K562 (cell line): ENCODE measurements around the gene GYPC. TPM values are rescaled to one million over a fixed set of nuclear protein-coding genes. Genes with fewer than 3 reads are reported as not detected.

Experiments used
- ATF7 ChIP-seq: fragments of 450-650 bp; IDR thresholded peaks from 2 replicates; pipeline ENCODE4 v1.7.1; 2014; ENCODE audit warnings: mild to moderate bottlenecking, moderate library complexity
- DMBX1 ChIP-seq: fragments of 250-450 bp; sonication (Bioruptor Pico); IDR thresholded peaks from 2 replicates; pipeline ENCODE4 v1.8.0; 2022; ENCODE audit warnings: inconsistent platforms, mild to moderate bottlenecking, moderate library complexity, borderline replicate concordance
- GABPA ChIP-seq: fragments of 200-800 bp; sonication (Bioruptor generic); conservative IDR thresholded peaks from 2 replicates; pipeline ENCODE4 v1.6.1; 2016; ENCODE audit warnings: low read depth, missing genetic modification characterization, missing compliant biosample characterization
- KLF1 ChIP-seq: fragments of 450-650 bp; IDR thresholded peaks from 2 replicates; pipeline ENCODE4 v1.6.1; 2016; ENCODE audit warnings: missing genetic modification characterization, missing compliant biosample characterization
- LEF1 ChIP-seq: fragments of 450-650 bp; IDR thresholded peaks from 2 replicates; pipeline ENCODE4 v1.6.1; 2016; ENCODE audit warnings: mild to moderate bottlenecking
- MEIS2 ChIP-seq: fragments of 450-650 bp; IDR thresholded peaks from 2 replicates; pipeline ENCODE4 v1.6.1; 2014; ENCODE audit warnings: mild to moderate bottlenecking; ENCODE audit not compliant: partially characterized antibody
- MNT ChIP-seq, 2 experiments: fragments of 450-650 bp; conservative IDR thresholded peaks; 2 replicates each; pipeline ENCODE4 v1.6.1; 2017; ENCODE audit warnings: mild to moderate bottlenecking in 2 of 2, moderate library complexity in 2 of 2
- MYC ChIP-seq, 2 experiments: fragments of 250-450 bp in 1 of 2; sonication (Bioruptor Pico) in 1 of 2; IDR thresholded peaks; 2 replicates each; pipeline versions ENCODE4 v1.5.1 to v1.6.1; 2012 to 2021; ENCODE audit warnings: low read depth in 2 of 2, borderline replicate concordance in 1 of 2, improper control_type of control experiment in 1 of 2, low read length in 1 of 2, mild to moderate bottlenecking in 1 of 2, moderate library complexity in 1 of 2
- PHF21A ChIP-seq: fragments of 450-650 bp; IDR thresholded peaks from 2 replicates; pipeline ENCODE4 v1.6.1; 2017; ENCODE audit warnings: low read depth, borderline replicate concordance
- PREB ChIP-seq: sonication (generic); formaldehyde crosslinking; IDR thresholded peaks from 2 replicates; pipeline ENCODE4 v1.8.1; 2023; ENCODE audit warnings: mild to moderate bottlenecking, missing genetic modification reagents
- PTRF ChIP-seq: fragments of 450-650 bp; IDR thresholded peaks from 2 replicates; pipeline ENCODE4 v1.6.1; 2016; ENCODE audit warnings: mild to moderate bottlenecking, missing genetic modification characterization, missing compliant biosample characterization
- ZBTB12 ChIP-seq: fragments of 250-450 bp; sonication (Bioruptor Pico); IDR thresholded peaks from 2 replicates; pipeline ENCODE4 v1.4.0; 2020
- ZBTB17 ChIP-seq: fragments of 450-650 bp; formaldehyde crosslinking; IDR thresholded peaks from 2 replicates; pipeline ENCODE4 v1.4.0; 2020; ENCODE audit warnings: mild to moderate bottlenecking
- ZNF175 ChIP-seq: fragments of 200-800 bp; sonication (Bioruptor generic); IDR thresholded peaks from 2 replicates; pipeline ENCODE4 v1.6.1; 2016; ENCODE audit warnings: low read depth, mild to moderate bottlenecking, missing genetic modification characterization, missing compliant biosample characterization
- polyA plus RNA-seq, 8 experiments: library from polyadenylated mRNA; depleted of rRNA in 4 of 8; stranded (reverse) in 5 of 8; unstranded in 3 of 8; fragments of >200 nt; fragmentation: Nextera tagmentation in 2 of 8; fragmentation: Illumina TruSeq in 1 of 8; extraction: Ambion mirVana in 2 of 8; extraction: Trizol in 1 of 8; gene quantifications; 2 replicates each; pipeline versions ENCODE4 v1.2.1 to v1.2.3, GENCODE V29; 2011 to 2014; ENCODE audit warnings: inconsistent platforms in 1 of 8, missing spikeins in 1 of 8
- total RNA-seq, 7 experiments: library from RNA; depleted of rRNA in 6 of 7; stranded (reverse); fragments of >200 nt in 6 of 7; fragmentation: Illumina TruSeq in 2 of 7; extraction: Trizol in 2 of 7; gene quantifications; 2 replicates each; pipeline versions ENCODE4 v1.2.1 to v1.2.3, GENCODE V29; 2011 to 2021; ENCODE audit warnings: low replicate concordance in 1 of 7
- TF ChIP-seq, protein P1 (sequence below), 2 experiments: fragments of 200-800 bp in 1 of 2; sonication (Bioruptor generic) in 1 of 2; sonication (generic) in 1 of 2; formaldehyde crosslinking in 1 of 2; IDR thresholded peaks in 1 of 2; conservative IDR thresholded peaks in 1 of 2; 2 replicates each; pipeline versions ENCODE4 v1.5.0 to v1.6.1; 2016 to 2020; ENCODE audit warnings: missing compliant biosample characterization in 1 of 2, missing genetic modification characterization in 1 of 2, missing genetic modification reagents in 1 of 2
- TF ChIP-seq, protein P2 (sequence below): sonication (generic); formaldehyde crosslinking; IDR thresholded peaks from 2 replicates; pipeline ENCODE4 v1.8.0; 2022; ENCODE audit warnings: mild to moderate bottlenecking, missing genetic modification reagents
- TF ChIP-seq, protein P3 (sequence below): fragments of 450-650 bp; formaldehyde crosslinking; IDR thresholded peaks from 2 replicates; pipeline ENCODE4 v1.4.0; 2020; ENCODE audit warnings: mild to moderate bottlenecking, moderate library complexity

Gene GYPC
- total and polyA plus RNA-seq, 9 of the 15 experiments (the other 6 are each of a cell fraction or from before 2014, with no cell fraction given) = 50.6 to 282 (median 194) TPM

- TF ChIP-seq, protein P1, sequence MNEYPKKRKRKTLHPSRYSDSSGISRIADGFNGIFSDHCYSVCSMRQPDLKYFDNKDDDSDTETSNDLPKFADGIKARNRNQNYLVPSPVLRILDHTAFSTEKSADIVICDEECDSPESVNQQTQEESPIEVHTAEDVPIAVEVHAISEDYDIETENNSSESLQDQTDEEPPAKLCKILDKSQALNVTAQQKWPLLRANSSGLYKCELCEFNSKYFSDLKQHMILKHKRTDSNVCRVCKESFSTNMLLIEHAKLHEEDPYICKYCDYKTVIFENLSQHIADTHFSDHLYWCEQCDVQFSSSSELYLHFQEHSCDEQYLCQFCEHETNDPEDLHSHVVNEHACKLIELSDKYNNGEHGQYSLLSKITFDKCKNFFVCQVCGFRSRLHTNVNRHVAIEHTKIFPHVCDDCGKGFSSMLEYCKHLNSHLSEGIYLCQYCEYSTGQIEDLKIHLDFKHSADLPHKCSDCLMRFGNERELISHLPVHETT (CRISPR knock-in tag; conservative IDR thresholded peaks at IDR 0.05 in 1 of 2, IDR thresholded peaks at IDR 0.05 in 1 of 2) = peak in 1 of 2 experiments; percentile 42; a peak in 1 of 4 replicates
- TF ChIP-seq MEIS2 = peak; percentile 98
- TF ChIP-seq LEF1 = peak; percentile 68
- TF ChIP-seq MNT (conservative IDR thresholded peaks at IDR 0.05) = 0 out of 4 replicates have a peak, but pooled peaks of 1 of the 2 experiments have one; percentile 17
- no peak for TF ChIP-seq ZBTB12 (CRISPR knock-in tag)
- peak; percentile 7; the same call in 1 of the 2 replicates for TF ChIP-seq PHF21A
- TF ChIP-seq KLF1 = no peak
- peak; percentile 82 for TF ChIP-seq ZBTB17 (CRISPR knock-in tag)
- TF ChIP-seq, protein P2, sequence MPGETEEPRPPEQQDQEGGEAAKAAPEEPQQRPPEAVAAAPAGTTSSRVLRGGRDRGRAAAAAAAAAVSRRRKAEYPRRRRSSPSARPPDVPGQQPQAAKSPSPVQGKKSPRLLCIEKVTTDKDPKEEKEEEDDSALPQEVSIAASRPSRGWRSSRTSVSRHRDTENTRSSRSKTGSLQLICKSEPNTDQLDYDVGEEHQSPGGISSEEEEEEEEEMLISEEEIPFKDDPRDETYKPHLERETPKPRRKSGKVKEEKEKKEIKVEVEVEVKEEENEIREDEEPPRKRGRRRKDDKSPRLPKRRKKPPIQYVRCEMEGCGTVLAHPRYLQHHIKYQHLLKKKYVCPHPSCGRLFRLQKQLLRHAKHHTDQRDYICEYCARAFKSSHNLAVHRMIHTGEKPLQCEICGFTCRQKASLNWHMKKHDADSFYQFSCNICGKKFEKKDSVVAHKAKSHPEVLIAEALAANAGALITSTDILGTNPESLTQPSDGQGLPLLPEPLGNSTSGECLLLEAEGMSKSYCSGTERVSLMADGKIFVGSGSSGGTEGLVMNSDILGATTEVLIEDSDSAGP (CRISPR knock-in tag) = peak; percentile 84
- TF ChIP-seq PREB = no peak
- peak; percentile 50; the same call in 1 of the 2 replicates for TF ChIP-seq ZNF175 (CRISPR knock-in tag)
- 0 out of 2 replicates have a peak, but pooled peaks have one; percentile 21 for TF ChIP-seq ATF7
- peak; percentile 76 for TF ChIP-seq GABPA
- TF ChIP-seq PTRF (tag) = no peak
- TF ChIP-seq MYC (IDR thresholded peaks at IDR 0.05; ENCODE audit: low read depth, low read length) = no peak; the same call in 1 of the 2 replicates
- TF ChIP-seq MYC (CRISPR knock-in tag; IDR thresholded peaks at IDR 0.05; ENCODE audit: borderline replicate concordance, low read depth) = no peak
- TF ChIP-seq DMBX1 (CRISPR knock-in tag) = peak; percentile 82; the same call in 1 of the 2 replicates
- TF ChIP-seq, protein P3, sequence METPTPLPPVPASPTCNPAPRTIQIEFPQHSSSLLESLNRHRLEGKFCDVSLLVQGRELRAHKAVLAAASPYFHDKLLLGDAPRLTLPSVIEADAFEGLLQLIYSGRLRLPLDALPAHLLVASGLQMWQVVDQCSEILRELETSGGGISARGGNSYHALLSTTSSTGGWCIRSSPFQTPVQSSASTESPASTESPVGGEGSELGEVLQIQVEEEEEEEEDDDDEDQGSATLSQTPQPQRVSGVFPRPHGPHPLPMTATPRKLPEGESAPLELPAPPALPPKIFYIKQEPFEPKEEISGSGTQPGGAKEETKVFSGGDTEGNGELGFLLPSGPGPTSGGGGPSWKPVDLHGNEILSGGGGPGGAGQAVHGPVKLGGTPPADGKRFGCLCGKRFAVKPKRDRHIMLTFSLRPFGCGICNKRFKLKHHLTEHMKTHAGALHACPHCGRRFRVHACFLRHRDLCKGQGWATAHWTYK = peak; percentile 71; the same call in 1 of the 2 replicates
Measured at GRCh38 chr2:126657636-126658318, 1.8 kb downstream of the GYPC start (continued).
